NCI-H2196 treated with DMSO at 0.1 percent for 48 hours (cell line): Measurements from ENCODE around the gene DGKI.

Experiments
- DNase-seq: peaks from one replicate; lab custom pipeline; 2025; ENCODE audit not compliant: unreplicated experiment; lab: John Stamatoyannopoulos, UW

DGKI gene

DNA sequence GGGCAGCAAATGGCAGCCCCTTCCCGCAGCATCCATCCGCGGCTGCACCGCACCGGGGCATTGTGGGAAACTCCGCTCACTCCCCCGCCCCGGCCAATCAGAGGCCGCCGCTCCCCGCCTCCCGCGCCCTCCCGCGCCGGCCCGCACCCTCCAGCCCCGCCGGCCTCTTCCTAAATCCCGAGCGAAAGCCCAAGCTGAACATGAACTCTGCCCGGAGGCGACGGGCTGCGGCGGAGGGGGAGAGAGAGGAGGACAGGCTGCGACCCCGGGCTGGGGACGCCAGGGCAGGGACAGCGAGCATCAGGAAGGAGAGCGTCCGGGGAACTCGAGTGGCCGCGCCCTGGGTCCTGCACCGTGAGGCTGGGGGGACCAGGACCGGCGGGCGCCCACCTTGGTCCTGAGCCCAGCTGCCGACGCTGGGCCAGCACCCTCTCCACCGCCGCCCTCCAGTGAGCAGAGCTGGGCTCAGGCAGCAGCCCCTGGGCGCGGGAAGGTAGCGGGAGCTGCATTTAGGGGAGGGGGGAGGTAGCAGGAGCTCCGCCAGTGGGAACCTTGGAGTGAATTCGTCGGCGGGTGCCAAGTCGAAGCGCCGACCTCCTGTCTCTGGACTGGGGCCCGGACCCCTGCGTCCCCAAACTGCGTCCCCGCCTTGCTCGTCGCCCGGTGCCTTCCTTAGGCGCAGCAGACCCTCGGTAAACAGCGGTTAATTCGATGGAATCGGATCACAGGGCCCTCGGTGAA, at the start of gene DGKI:
TSS of gene DGKI (minus strand) at position 148 of the 741 bp plus-strand sequence.
- no peak for DNase-seq

DNA sequence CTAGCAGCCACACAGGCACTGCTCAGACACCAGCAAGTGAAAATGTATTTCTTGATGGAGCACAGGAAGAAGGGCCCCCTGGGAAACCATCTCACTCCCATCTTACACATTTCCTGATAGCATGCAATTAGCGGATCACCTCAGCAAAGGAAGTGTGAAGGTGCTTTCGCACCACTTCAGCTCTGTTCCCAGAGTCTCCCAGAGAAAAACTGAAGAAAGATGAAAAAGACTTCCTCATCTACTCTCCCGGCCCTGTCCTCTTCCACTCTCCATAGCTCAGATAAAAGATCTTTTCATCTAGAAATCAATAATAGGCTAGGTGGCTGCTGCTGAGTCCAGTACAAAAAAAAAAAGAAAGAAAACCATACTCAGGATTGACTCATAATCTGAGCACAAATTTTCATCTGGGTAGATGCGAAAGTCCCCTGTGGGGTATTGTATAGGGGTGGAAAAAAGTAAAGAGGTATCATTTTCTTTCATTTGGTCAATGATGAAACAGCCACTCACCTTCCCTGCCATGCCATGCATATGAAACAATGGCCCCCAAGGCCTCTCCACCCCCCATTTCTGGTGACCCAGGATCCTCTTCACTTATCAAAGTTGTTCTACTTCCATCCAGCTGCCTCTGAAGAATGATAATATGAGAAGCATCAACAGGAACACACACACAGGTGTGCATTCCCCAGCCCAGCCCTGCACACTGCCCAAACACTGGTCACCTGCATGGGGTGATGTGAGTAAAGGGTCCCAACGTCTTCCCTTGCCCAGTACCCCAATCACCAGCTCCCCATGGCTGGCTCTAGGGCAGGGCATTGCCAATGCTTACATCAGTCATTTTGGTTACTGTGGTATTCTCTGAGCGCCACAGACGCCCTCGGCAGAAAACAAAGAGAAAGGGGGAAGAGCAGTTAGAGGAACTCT, 48.8 kb upstream of the DGKI start:
- DNase-seq = no peak

DNA sequence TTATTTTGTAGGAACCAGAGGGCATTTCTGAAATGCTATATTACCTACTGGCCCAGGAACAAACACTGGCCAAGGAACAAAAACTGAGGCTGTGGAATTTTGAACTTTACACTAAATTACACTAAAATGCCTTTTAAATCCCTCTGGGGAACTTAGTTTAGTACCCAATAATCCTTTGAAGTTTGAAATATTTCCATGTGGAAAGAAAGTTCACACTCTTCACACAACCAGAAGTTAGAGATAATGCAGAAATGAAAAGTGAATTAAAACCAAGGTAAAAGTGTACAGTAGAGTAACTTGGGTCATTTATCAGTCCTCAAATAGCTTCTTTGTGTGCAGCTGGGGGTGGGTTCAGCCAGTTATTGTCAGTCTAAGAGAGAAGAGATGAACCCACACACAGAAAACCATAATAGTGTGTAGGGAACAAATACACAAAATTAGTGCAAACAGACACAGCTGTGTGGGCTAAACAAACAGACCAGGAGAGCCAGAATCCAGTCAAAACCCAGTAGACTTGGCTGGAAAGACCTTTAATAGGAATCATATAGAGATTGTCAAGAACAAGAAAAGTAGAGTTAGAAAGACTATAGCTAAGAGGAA, 46.5 kb upstream of the DGKI start:
- DNase-seq = no peak

- DNase-seq = no peak
These were observed 44.4 kb upstream of the DGKI start for GRCh38 chr7:137891016-137891655.

DNA sequence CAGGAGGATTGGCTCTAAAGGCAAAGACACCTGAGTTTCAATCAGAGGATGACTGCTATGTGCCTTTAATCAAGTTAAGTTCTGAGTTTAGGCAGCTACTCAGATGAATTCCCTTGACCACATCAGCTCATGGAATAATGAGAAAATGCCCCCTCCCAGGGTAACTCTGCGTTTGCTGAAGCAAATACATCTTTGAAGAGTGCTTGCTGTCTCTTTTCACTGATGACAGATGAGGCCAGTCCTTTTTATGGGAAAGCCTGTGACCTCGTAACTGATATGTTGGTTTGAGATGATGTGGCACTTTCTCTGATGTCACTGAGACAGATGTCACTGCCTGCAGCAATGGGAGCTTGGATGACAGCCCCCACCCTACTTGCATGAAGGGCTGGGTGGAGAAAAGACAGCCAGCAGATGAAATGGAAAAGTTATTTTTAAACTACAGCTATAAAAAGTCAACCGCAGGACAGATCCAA, 43.7 kb upstream of the DGKI start:
- DNase-seq = no peak

GRCh38 chr7:137888241-137888640, 41.5 kb upstream of the DGKI start:
- DNase-seq = no peak

DNA sequence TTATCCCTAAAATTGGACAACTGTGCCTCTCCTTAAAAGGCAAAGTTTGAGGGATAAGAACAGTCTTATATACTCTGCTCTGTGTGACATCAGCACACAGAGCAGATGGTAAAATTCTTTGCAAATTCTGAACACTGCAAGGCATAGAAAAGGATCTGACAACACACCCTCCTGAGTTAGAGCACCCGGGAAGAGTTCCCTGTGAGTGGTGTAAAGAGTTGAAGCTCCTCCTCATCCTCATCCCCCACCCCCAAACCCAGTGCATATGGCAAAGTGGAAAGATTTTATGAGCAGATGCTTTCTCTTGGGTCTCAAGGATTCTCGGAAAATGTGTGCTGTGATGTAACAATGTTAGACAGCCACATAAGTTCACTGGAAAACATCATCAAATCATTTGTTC, 40.0 kb upstream of the DGKI start:
- DNase-seq = no peak

GRCh38 chr7:137886281-137886680, 39.5 kb upstream of the DGKI start:
- no peak for DNase-seq

- DNase-seq = no peak
These were observed 38.9 kb upstream of the DGKI start for GRCh38 chr7:137885678-137886077.

DNA sequence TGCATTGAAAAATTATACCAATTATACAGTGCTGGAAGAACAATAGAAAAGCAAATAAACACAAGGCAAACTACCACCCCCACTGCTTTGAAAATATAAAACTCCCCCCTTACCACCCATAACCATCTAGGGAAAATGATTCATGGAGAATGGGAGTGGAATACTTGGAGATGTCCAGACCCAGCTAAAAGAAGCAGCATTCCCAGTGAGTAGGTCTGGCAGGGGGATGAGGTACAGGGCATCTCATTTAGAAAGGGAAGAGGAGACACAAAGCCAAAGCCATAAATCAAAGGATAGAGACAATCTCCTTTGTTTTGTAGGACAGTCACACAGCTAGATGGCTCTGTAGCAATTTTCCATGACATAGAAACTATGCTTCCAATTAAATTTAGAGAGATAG, 36.0 kb upstream of the DGKI start:
- DNase-seq = no peak

DNA sequence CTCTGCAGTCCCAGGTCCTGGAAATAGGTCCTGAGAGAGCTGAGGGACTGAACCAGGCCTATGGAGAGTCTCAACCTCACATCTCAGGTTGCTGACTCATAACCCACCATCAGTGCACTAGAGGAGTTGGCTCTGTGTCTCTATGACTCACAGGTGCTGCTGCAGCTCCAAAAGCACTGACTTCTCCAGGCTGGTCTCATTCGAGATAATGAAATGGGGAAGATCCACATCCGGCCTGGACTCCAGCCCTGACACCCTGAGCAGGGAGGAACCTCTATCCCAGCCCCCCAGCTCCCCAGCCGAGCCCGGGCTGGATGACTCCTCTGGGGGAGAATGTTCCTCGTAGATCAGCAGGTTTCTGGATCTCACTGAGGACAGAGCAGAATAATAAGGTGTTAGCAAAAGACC, 35.5 kb upstream of the DGKI start:
- no peak for DNase-seq

GRCh38 chr7:137881607-137882260, 35.0 kb upstream of the DGKI start:
- no peak for DNase-seq

GRCh38 chr7:137880432-137880831, 33.7 kb upstream of the DGKI start:
- DNase-seq = no peak

GRCh38 chr7:137879357-137880158, 32.8 kb upstream of the DGKI start:
- no peak for DNase-seq

DNA sequence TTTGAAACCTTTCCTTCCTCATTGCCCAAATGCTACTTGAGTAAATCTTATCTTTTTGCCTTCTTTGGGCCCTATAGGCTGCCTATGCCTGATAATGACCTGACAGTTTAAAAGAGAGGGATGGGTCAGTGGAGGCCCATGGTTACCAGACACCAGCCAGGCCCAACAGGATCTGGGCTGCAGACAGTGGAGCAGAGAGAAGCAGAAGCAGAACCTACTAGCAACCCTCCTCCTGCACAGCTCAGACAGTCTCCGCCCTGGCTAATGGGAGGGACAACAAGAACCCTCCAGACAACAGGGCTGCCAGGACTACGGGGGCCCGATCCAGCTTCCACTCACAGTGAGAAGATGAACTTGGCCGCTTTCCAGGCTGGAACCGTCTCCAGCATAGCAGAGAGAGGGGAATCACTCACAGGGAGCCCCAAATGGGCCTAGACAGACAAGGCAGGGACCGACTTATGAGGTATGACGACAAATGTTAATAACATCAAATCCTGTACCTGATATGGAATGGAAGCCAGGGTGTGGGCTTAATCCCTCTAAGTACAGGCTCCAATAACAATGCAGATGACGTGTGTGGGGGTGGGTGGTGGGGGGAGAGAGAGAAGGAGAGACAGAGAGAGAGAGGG, 31.7 kb upstream of the DGKI start:
- DNase-seq = no peak

DNA sequence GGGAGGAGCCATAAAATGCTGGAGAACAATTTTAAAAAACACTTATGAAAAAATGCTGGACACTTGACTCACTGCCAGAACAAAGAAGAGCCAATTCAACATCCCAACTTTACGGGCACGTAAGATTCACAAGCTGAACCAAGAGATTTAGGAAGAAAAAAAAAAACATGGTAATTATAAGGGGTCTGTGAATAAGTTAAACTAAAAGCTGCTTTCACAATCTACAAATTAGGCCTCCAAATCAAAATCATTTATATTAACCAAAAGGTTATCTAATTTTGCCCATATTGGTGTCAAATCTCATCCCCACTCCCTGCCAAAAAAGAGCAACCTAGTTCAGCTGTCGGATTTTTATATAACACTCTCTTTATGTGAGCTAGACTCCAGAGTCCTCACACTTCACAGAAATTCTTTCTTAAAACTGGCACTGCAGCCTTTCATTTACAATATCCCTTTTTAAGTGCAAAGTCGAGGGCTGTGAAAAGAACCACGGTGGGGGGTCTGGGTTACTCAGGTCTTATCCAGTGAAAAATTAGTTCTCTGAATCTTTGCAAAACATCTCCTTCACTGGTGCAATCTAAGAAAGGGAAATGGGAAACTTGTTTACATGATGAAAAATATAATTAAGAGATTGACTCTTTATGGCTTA, 30.4 kb upstream of the DGKI start:
- DNase-seq = no peak

GRCh38 chr7:137875746-137876145, 29.0 kb upstream of the DGKI start:
- no peak for DNase-seq

DNA sequence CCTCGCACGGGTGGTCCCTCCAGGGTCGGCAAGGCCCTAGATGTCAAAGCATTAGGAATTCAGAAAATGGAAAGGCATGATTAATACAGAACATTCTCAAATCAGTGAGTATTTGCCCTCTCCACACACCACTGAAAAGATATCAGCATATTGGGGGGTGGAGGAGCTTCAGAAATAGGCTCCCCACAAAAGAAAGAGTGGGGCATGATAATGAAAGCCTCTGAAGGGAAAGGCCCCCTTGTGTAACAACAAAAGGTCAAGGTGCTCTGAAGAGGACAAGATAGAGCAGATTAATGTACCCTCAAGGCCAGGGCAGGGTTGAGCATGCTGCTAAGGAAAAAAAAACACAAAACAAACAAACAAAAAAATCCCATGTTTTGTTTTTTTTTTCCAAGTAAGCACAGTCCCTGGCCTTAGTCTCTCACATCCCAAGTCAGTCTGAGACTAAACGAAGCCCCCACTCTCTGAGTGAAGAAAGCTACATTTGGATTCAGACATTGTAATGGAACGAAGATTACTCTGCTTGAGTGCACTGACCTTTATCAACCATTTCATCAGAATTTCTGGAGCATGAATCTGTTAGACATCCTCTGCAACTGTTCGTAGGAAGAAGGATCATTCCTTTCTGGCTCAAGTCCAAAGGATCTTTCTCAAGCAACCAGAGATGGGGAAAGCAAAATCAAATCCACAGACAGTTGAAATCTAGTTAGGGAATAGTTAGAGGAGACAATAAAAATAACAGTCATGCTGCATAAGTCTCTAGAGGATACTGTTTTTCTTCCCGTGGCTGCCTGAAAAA, 27.4 kb upstream of the DGKI start:
- no peak for DNase-seq
